Astrocyte (in vitro differentiated cells and primary cell): Measurements from ENCODE around the gene ENOX2.

Source experiments
- EZH2 ChIP-seq: IDR thresholded peaks from 2 replicates; pipeline ENCODE4 v1.6.1; 2012; ENCODE audit warnings: mild to moderate bottlenecking, low read length, inconsistent platforms; ENCODE audit not compliant: insufficient read depth
- TF ChIP-seq, protein P1 (sequence below): IDR thresholded peaks from 2 replicates; pipeline ENCODE4 v1.5.1; 2011; ENCODE audit warnings: low read depth, mild to moderate bottlenecking, inconsistent platforms, low read length, moderate library complexity; ENCODE audit not compliant: insufficient read depth

DNA sequence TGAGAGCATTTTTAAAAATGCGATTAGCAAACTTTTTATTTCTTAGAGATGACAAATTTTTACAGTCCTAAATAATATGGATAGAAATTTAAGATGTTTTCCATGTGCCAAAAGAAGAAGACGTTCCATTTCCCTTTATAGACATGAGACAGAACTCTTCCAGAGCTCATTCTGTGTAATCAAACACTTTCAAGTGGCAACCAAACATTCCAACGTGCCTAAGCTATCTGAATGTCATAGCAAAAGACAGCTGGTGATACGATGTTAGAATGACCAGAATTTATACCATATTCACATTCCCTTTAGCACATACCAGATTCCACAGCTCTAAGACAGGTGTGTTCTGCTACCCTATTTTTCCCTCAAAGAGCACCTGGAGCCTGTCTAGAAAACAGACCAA lies 133.2 kb downstream of the ENOX2 start:
- TF ChIP-seq, protein P1, sequence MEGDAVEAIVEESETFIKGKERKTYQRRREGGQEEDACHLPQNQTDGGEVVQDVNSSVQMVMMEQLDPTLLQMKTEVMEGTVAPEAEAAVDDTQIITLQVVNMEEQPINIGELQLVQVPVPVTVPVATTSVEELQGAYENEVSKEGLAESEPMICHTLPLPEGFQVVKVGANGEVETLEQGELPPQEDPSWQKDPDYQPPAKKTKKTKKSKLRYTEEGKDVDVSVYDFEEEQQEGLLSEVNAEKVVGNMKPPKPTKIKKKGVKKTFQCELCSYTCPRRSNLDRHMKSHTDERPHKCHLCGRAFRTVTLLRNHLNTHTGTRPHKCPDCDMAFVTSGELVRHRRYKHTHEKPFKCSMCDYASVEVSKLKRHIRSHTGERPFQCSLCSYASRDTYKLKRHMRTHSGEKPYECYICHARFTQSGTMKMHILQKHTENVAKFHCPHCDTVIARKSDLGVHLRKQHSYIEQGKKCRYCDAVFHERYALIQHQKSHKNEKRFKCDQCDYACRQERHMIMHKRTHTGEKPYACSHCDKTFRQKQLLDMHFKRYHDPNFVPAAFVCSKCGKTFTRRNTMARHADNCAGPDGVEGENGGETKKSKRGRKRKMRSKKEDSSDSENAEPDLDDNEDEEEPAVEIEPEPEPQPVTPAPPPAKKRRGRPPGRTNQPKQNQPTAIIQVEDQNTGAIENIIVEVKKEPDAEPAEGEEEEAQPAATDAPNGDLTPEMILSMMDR, result no peak
- TF ChIP-seq EZH2, result no peak
